Measurements from ENCODE around the gene APCDD1L.

DNA sequence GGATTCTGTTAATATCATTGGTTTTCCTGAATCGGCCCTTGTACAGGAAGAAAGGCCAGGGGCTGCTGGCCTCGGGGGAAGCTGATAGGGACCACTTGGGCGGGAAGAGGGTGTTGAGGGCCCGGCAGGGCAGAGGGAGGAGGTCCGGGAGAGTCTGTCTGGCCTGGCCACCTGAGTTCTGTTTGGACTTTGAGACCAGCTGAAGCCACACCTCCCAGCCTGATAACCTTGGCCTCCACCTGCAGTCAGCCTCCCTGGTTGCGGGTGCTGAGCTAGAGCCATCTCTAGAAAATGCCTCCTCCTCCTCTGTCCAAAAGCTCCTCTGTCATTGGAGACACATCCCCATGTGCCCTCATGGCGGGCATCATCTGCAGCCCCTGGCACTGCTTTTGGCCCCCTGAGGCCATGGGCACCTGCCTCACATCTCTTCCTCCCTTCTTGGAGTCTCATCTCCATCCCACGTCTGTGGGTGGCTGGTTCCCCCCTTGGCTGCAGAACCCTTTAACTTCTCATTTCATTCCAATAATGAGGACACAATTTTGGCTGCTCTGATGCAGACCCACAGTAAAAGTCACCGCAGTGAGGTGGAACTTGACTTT, 16.6 kb downstream of the APCDD1L start:
- TF ChIP-seq POLR2A (IDR thresholded peaks at IDR 0.05), result no peak
- no peak for TF ChIP-seq CTCF (IDR thresholded peaks at IDR 0.05)

Data from uterus (tissue), 2 donors.